Mesendoderm (in vitro differentiated cells): ENCODE data around the gene KCNK10.
A peak's percentile ranks its signal among the peaks of the same experiment; 100 is the strongest.

Experiments
- DNase-seq: peaks from one replicate; pipeline ENCODE4 v3.0.0; 2013
- H2AK5ac ChIP-seq: 2 replicates; pipeline ENCODE4 v1.6.1; 2013; ENCODE audit warnings: low read length, inconsistent platforms
- H2BK120ac ChIP-seq: 2 replicates; pipeline ENCODE4 v1.6.1; 2013; ENCODE audit warnings: low read depth, mild to moderate bottlenecking, low read length, moderate library complexity, mixed read lengths
- H2BK15ac ChIP-seq: replicated peaks from 2 replicates; pipeline ENCODE4 v1.6.1; 2013; ENCODE audit warnings: low read depth, mild to moderate bottlenecking, moderate library complexity
- H2BK5ac ChIP-seq: 2 replicates; pipeline ENCODE4 v1.6.1; 2013; ENCODE audit warnings: low read length, inconsistent platforms
- H3K18ac ChIP-seq: 2 replicates; pipeline ENCODE4 v1.6.1; 2013; ENCODE audit warnings: mild to moderate bottlenecking, low read length, mixed read lengths
- H3K23ac ChIP-seq: one replicate; pipeline ENCODE4 v1.6.1; 2013; ENCODE audit warnings: low read length
- H3K27ac ChIP-seq: 2 replicates; pipeline ENCODE4 v1.5.1; 2013; ENCODE audit warnings: low read depth, mild to moderate bottlenecking, inconsistent platforms, low read length, moderate library complexity
- H3K27me3 ChIP-seq: 2 replicates; pipeline ENCODE4 v1.6.1; 2013; ENCODE audit warnings: low read length, control low read depth, mild to moderate bottlenecking, inconsistent platforms; ENCODE audit not compliant: insufficient read depth, poor library complexity
- H3K36me3 ChIP-seq: 2 replicates; pipeline ENCODE4 v1.6.1; 2013; ENCODE audit warnings: low read length, inconsistent platforms; ENCODE audit not compliant: control insufficient read depth, insufficient read depth
- H3K4ac ChIP-seq: one replicate; pipeline ENCODE4 v1.6.1; 2013; ENCODE audit warnings: low read depth, mild to moderate bottlenecking, low read length, moderate library complexity
- H3K4me1 ChIP-seq: 2 replicates; pipeline ENCODE4 v1.6.1; 2013; ENCODE audit warnings: low read depth, low read length, inconsistent platforms; ENCODE audit not compliant: control insufficient read depth
- H3K4me2 ChIP-seq: 2 replicates; pipeline ENCODE4 v1.6.1; 2013; ENCODE audit warnings: low read length
- H3K4me3 ChIP-seq: 2 replicates; pipeline ENCODE4 v1.5.1; 2013; ENCODE audit warnings: mild to moderate bottlenecking, low read length
- H3K56ac ChIP-seq: one replicate; pipeline ENCODE4 v1.6.1; 2013; ENCODE audit warnings: low read length
- H3K79me1 ChIP-seq: 2 replicates; pipeline ENCODE4 v1.6.1; 2013; ENCODE audit warnings: low read length, inconsistent platforms
- H3K79me2 ChIP-seq: 2 replicates; pipeline ENCODE4 v1.6.1; 2013; ENCODE audit warnings: mild to moderate bottlenecking, low read length; ENCODE audit not compliant: control insufficient read depth, insufficient read depth
- H3K9ac ChIP-seq: 2 replicates; pipeline ENCODE4 v1.6.1; 2013; ENCODE audit warnings: low read length, inconsistent platforms
- H4K5ac ChIP-seq: one replicate; pipeline ENCODE4 v1.6.1; 2013; ENCODE audit warnings: low read length
- H4K8ac ChIP-seq: one replicate; pipeline ENCODE4 v1.6.1; 2013; ENCODE audit warnings: low read depth, mild to moderate bottlenecking, control low read depth, low read length, moderate library complexity
- WGBS: extraction: QIAGEN DNeasy Blood & Tissue Kit; methylation state at CpG from one replicate; pipeline ENCODE4 v1.1.7; 2013; ENCODE audit warnings: low lambda C conversion rate, missing lambda C conversion rate; ENCODE audit not compliant: insufficient coverage; ENCODE audit errors: extremely low coverage; 5-methylcytosine and 5-hydroxymethylcytosine counted together

The KCNK10 gene

DNA sequence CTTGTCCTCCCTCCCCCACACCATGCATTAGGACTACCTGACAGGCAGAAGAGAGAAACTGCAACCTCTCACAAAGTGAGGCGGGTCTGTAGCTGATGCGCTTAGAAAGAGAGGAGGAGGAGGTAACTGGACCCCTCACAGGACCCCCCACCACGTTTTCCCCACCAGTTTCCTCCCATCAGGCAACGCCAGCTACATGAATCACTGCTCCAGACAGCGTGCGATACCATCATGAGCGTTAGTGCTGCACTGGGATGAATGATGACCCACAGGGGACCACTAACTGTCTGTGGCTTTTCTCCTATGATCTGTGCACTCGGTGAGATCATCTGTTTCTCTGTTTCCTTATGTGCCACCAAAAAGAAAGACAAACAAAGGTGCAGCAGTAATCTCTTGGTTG is 77.7 kb downstream of the KCNK10 start:
- no peak overlapping the region for H3K4me2 ChIP-seq
- no peak overlapping the region for H4K8ac ChIP-seq
- no peak overlapping the region for H3K4me3 ChIP-seq
- H2BK120ac ChIP-seq, result no peak overlapping the region
- no peak overlapping the region for H2BK5ac ChIP-seq
- H4K5ac ChIP-seq, result no peak overlapping the region
- H3K79me1 ChIP-seq, result no peaks in the 10 kb centered on the region
- H3K23ac ChIP-seq, result no peak overlapping the region
- DNase-seq, result no peak
- H3K4me1 ChIP-seq, result no peaks in the 10 kb centered on the region
- no peak overlapping the region for H3K56ac ChIP-seq
- H3K18ac ChIP-seq, result no peak overlapping the region
- H3K9ac ChIP-seq, result no peak overlapping the region
- no peak overlapping the region for H2BK15ac ChIP-seq
- no CpG with 5 or more reads among the region's 8 CpGs for WGBS
- no peaks in the 10 kb centered on the region for H3K27me3 ChIP-seq
- no peak overlapping the region for H2AK5ac ChIP-seq
- H3K79me2 ChIP-seq, result no peaks in the 10 kb centered on the region
- no peak overlapping the region for H3K4ac ChIP-seq
- H3K36me3 ChIP-seq, result no peaks in the 10 kb centered on the region
- no peak overlapping the region for H3K27ac ChIP-seq

GRCh38 chr14:88243946-88244345 is 79.1 kb downstream of the KCNK10 start:
- H3K27me3 ChIP-seq, result no peaks in the 10 kb centered on the region
- H4K8ac ChIP-seq, result no peak overlapping the region
- H2BK15ac ChIP-seq, result no peak overlapping the region
- no peak overlapping the region for H3K56ac ChIP-seq
- H3K4me1 ChIP-seq, result no peaks in the 10 kb centered on the region
- H3K4ac ChIP-seq, result no peak overlapping the region
- no peak overlapping the region for H2BK120ac ChIP-seq
- no peak overlapping the region for H3K27ac ChIP-seq
- no peak overlapping the region for H3K18ac ChIP-seq
- no CpG with 5 or more reads among the region's 4 CpGs for WGBS
- no peak overlapping the region for H4K5ac ChIP-seq
- H2AK5ac ChIP-seq, result no peak overlapping the region
- H3K4me3 ChIP-seq, result no peak overlapping the region
- no peak overlapping the region for H3K23ac ChIP-seq
- no peak overlapping the region for H3K9ac ChIP-seq
- no peak for DNase-seq
- no peaks in the 10 kb centered on the region for H3K36me3 ChIP-seq
- no peak overlapping the region for H3K4me2 ChIP-seq
- no peak overlapping the region for H2BK5ac ChIP-seq
- no peaks in the 10 kb centered on the region for H3K79me1 ChIP-seq
- H3K79me2 ChIP-seq, result no peaks in the 10 kb centered on the region

- Histone ChIP-seq H3K56ac (no peak overlapping the region), H3K23ac (no peak overlapping the region), H2AK5ac (no peak overlapping the region), H3K27me3 (no peaks in the 10 kb centered on the region), H3K18ac (no peak overlapping the region), H4K5ac (no peak overlapping the region), H3K4me1 (no peaks in the 10 kb centered on the region), H4K8ac (no peak overlapping the region), H3K4me3 (no peak overlapping the region), H3K4me2 (no peak overlapping the region), H2BK5ac (no peak overlapping the region), H2BK15ac (no peak overlapping the region), H3K4ac (no peak overlapping the region), H3K27ac (no peak overlapping the region), H3K36me3 (no peaks in the 10 kb centered on the region), H2BK120ac (no peak overlapping the region), H3K79me1 (no peaks in the 10 kb centered on the region), H3K79me2 (no peaks in the 10 kb centered on the region), H3K9ac (no peak overlapping the region)
- WGBS, result no CpG with 5 or more reads among the region's 5 CpGs
- no peak for DNase-seq
Observed at GRCh38 chr14:88242446-88242845, 80.6 kb downstream of the KCNK10 start.

- H2AK5ac ChIP-seq, result no peak overlapping the region
- WGBS, result no CpG with 5 or more reads among the region's 9 CpGs
- DNase-seq, result no peak
Observed at GRCh38 chr14:88241810-88242209, 81.3 kb downstream of the KCNK10 start.

GRCh38 chr14:88234442-88234841 is 88.6 kb downstream of the KCNK10 start:
- no peaks in the 10 kb centered on the region for H3K36me3 ChIP-seq
- no peak overlapping the region for H2AK5ac ChIP-seq
- no peaks in the 10 kb centered on the region for H3K4me1 ChIP-seq
- H3K4me3 ChIP-seq, result no peak overlapping the region
- H3K27ac ChIP-seq, result no peak overlapping the region
- peak; percentile 15 for DNase-seq
- H3K9ac ChIP-seq, result no peak overlapping the region
- no peak overlapping the region for H2BK5ac ChIP-seq
- no peak overlapping the region for H3K4me2 ChIP-seq
- H3K27me3 ChIP-seq, result no peaks in the 10 kb centered on the region
- H4K5ac ChIP-seq, result no peak overlapping the region
- no peak overlapping the region for H2BK120ac ChIP-seq
- H3K18ac ChIP-seq, result no peak overlapping the region
- no peaks in the 10 kb centered on the region for H3K79me1 ChIP-seq
- peak overlapping the region; percentile 28 for H4K8ac ChIP-seq
- H2BK15ac ChIP-seq, result no peak overlapping the region
- WGBS, result no CpG with 5 or more reads among the region's 4 CpGs
- no peak overlapping the region for H3K4ac ChIP-seq
- no peak overlapping the region for H3K23ac ChIP-seq
- peak overlapping the region; percentile 22 for H3K56ac ChIP-seq
- no peaks in the 10 kb centered on the region for H3K79me2 ChIP-seq

More at GRCh38 chr14:88241810-88242209, 81.3 kb downstream of the KCNK10 start:
- no peak overlapping the region for H3K23ac ChIP-seq
- no peaks in the 10 kb centered on the region for H3K79me2 ChIP-seq
- H3K4me1 ChIP-seq, result no peaks in the 10 kb centered on the region
- H2BK15ac ChIP-seq, result no peak overlapping the region
- H4K5ac ChIP-seq, result no peak overlapping the region
- no peaks in the 10 kb centered on the region for H3K36me3 ChIP-seq
- H2BK5ac ChIP-seq, result no peak overlapping the region
- no peak overlapping the region for H3K4me2 ChIP-seq
- H3K79me1 ChIP-seq, result no peaks in the 10 kb centered on the region
- H3K9ac ChIP-seq, result no peak overlapping the region
- H3K18ac ChIP-seq, result no peak overlapping the region
- H3K27ac ChIP-seq, result no peak overlapping the region
- no peak overlapping the region for H3K4me3 ChIP-seq
- no peaks in the 10 kb centered on the region for H3K27me3 ChIP-seq
- no peak overlapping the region for H3K4ac ChIP-seq
- no peak overlapping the region for H4K8ac ChIP-seq
- H2BK120ac ChIP-seq, result no peak overlapping the region
- H3K56ac ChIP-seq, result no peak overlapping the region

- no peaks in the 10 kb centered on the region for H3K79me2 ChIP-seq
- H3K4me3 ChIP-seq, result no peak overlapping the region
- H3K18ac ChIP-seq, result no peak overlapping the region
- no peak overlapping the region for H2BK5ac ChIP-seq
- no peaks in the 10 kb centered on the region for H3K27me3 ChIP-seq
- no peak overlapping the region for H2AK5ac ChIP-seq
- no peak overlapping the region for H2BK120ac ChIP-seq
- no peak overlapping the region for H3K23ac ChIP-seq
- H3K79me1 ChIP-seq, result no peaks in the 10 kb centered on the region
- no peak overlapping the region for H3K27ac ChIP-seq
- H2BK15ac ChIP-seq, result no peak overlapping the region
- no peak overlapping the region for H3K9ac ChIP-seq
- H3K4me2 ChIP-seq, result no peak overlapping the region
- no peak overlapping the region for H4K5ac ChIP-seq
- H3K36me3 ChIP-seq, result no peaks in the 10 kb centered on the region
- WGBS, result no CpG with 5 or more reads among the region's 5 CpGs
- H3K4ac ChIP-seq, result no peak overlapping the region
- no peaks in the 10 kb centered on the region for H3K4me1 ChIP-seq
- H3K56ac ChIP-seq, result no peak overlapping the region
- DNase-seq, result peak; percentile 79
- H4K8ac ChIP-seq, result no peak overlapping the region
Observed at GRCh38 chr14:88233915-88234314, 89.2 kb downstream of the KCNK10 start.
